Tibial artery (tissue), 4 donors: ENCODE measurements around the gene KCNQ1.
"Not testable (repeated sequence)": the region's sequence is repeated elsewhere in the genome, so short reads cannot be mapped to it uniquely, and the experiment has no call there.

Source experiments
- DNase-seq, 2 donors: peaks; one replicate each; pipeline ENCODE4 v3.0.0-alpha.2; 2019
- H3K27ac ChIP-seq, 2 donors: fragments of 200-600 bp; sonication (generic) in 1 of 2; 1 replicate in 1 of 2; 2 replicates in 1 of 2; pipeline ENCODE4 v1.5.1; 2018 to 2019; ENCODE audit warnings: mild to moderate bottlenecking in 1 of 2
- H3K27me3 ChIP-seq, 2 donors: fragments of 200-600 bp; sonication (generic) in 1 of 2; one replicate each; pipeline versions ENCODE4 v1.5.1 to v1.6.0; 2016 to 2019
- H3K36me3 ChIP-seq, 3 donors: fragments of 200-600 bp; sonication (generic) in 2 of 3; one replicate each; pipeline ENCODE4 v1.5.1; 2016 to 2019; ENCODE audit warnings: mild to moderate bottlenecking in 2 of 3
- H3K4me1 ChIP-seq, 4 donors: fragments of 200-600 bp; sonication (generic) in 2 of 4; 1 replicate in 3 of 4; 2 replicates in 1 of 4; pipeline ENCODE4 v1.5.1; 2016 to 2019
- H3K4me3 ChIP-seq, 2 donors: fragments of 200-600 bp; sonication (generic) in 1 of 2; 1 replicate in 1 of 2; 2 replicates in 1 of 2; pipeline ENCODE4 v1.5.1; 2018 to 2019; ENCODE audit warnings: mild to moderate bottlenecking in 2 of 2
- H3K9me3 ChIP-seq, 3 donors: fragments of 200-600 bp; sonication (generic) in 1 of 3; one replicate each; pipeline ENCODE4 v1.5.1; 2016 to 2019
- CTCF ChIP-seq, 2 experiments: fragments of 200-600 bp in 1 of 2; fragments of 450-650 bp in 1 of 2; IDR thresholded peaks; one replicate each; pipeline ENCODE4 v1.5.1; 2017 to 2019; ENCODE audit warnings: antibody characterized with exemption in 2 of 2, mild to moderate bottlenecking in 1 of 2, moderate library complexity in 1 of 2
- intact Hi-C: fragments of 100-400 bp; cut with DNase I; formaldehyde crosslinking; loops from one replicate; pipeline ENCODE4 v1.15.0; 2023; ENCODE audit warnings: low total_unique reads

The KCNQ1 gene

GRCh38 chr11:2631161-2631560 is 186.4 kb downstream of the KCNQ1 start:
- Histone ChIP-seq H3K27ac (no peak overlapping the region), H3K36me3 (no peaks in the 10 kb centered on the region), H3K27me3 (no peaks in the 10 kb centered on the region), H3K9me3 (peaks cover 7 to 63% (median 41%) of the 10 kb centered on the region in 3 donors), H3K4me1 (no peaks in the 10 kb centered on the region), H3K4me3 (no peak overlapping the region)
- intact Hi-C loops = no loop called here
- DNase-seq = no peak
- TF ChIP-seq CTCF (IDR thresholded peaks at IDR 0.05) = no peak

- peaks cover 0 to 42% (median 35%) of the 10 kb centered on the region in 3 donors for H3K9me3 ChIP-seq
- H3K27me3 ChIP-seq, H3K27ac ChIP-seq, intact Hi-C loops, H3K36me3 ChIP-seq, DNase-seq, H3K4me3 ChIP-seq, H3K4me1 ChIP-seq: not testable (repeated sequence)
These were observed 195.0 kb downstream of the KCNQ1 start for GRCh38 chr11:2639763-2640162.

- no peak for TF ChIP-seq CTCF (IDR thresholded peaks at IDR 0.05)
- peaks cover 0 to 59% (median 53%) of the 10 kb centered on the region in 3 donors for H3K9me3 ChIP-seq
- H3K27ac ChIP-seq = no peak overlapping the region
- no peak overlapping the region for H3K4me3 ChIP-seq
- no peaks in the 10 kb centered on the region for H3K4me1 ChIP-seq
- DNase-seq = no peak
- intact Hi-C loops = no loop called here
- peaks cover 0 to 3% (median 0%) of the 10 kb centered on the region in 3 donors for H3K36me3 ChIP-seq
- H3K27me3 ChIP-seq = no peaks in the 10 kb centered on the region
These were observed 196.8 kb downstream of the KCNQ1 start for GRCh38 chr11:2641623-2642022.

GRCh38 chr11:2643746-2644145 is 198.9 kb downstream of the KCNQ1 start:
- Histone ChIP-seq H3K36me3 (peaks cover 0 to 4% (median 3%) of the 10 kb centered on the region in 3 donors), H3K27me3 (no peaks in the 10 kb centered on the region), H3K4me3 (no peak overlapping the region), H3K9me3 (peaks cover 0 to 72% (median 65%) of the 10 kb centered on the region in 3 donors), H3K27ac (no peak overlapping the region), H3K4me1 (no peaks in the 10 kb centered on the region)
- no peak for TF ChIP-seq CTCF (IDR thresholded peaks at IDR 0.05)
- intact Hi-C loops = no loop called here
- no peak for DNase-seq

GRCh38 chr11:2644844-2645778 is 200.3 kb downstream of the KCNQ1 start:
- H3K9me3 ChIP-seq = peaks cover 2 to 74% (median 66%) of the 10 kb centered on the region in 3 donors
- no peaks in the 10 kb centered on the region for H3K27me3 ChIP-seq
- H3K4me1 ChIP-seq = no peaks in the 10 kb centered on the region
- peaks cover 0 to 4% (median 3%) of the 10 kb centered on the region in 3 donors for H3K36me3 ChIP-seq
- H3K4me3 ChIP-seq = no peak overlapping the region
- TF ChIP-seq CTCF (IDR thresholded peaks at IDR 0.05) = no peak
- intact Hi-C loops = no loop called here
- no peak overlapping the region for H3K27ac ChIP-seq
- no peak for DNase-seq

GRCh38 chr11:2645779-2646118 is 200.9 kb downstream of the KCNQ1 start:
- peaks cover 0 to 4% (median 3%) of the 10 kb centered on the region in 3 donors for H3K36me3 ChIP-seq
- intact Hi-C loops = no loop called here
- TF ChIP-seq CTCF (IDR thresholded peaks at IDR 0.05) = no peak
- H3K27ac ChIP-seq = no peak overlapping the region
- no peaks in the 10 kb centered on the region for H3K4me1 ChIP-seq
- peaks cover 2 to 79% (median 69%) of the 10 kb centered on the region in 3 donors for H3K9me3 ChIP-seq
- H3K4me3 ChIP-seq = no peak overlapping the region
- DNase-seq = no peak
- H3K27me3 ChIP-seq = no peaks in the 10 kb centered on the region
